GM12892 (cell line): ENCODE results near the gene MRPS6.

Experiments used
- POLR2A ChIP-seq: IDR thresholded peaks from 2 replicates; pipeline ENCODE4 v1.6.1; 2011; ENCODE audit warnings: low read depth, low read length, control low read depth
- POLR2AphosphoS5 ChIP-seq: IDR thresholded peaks from 2 replicates; pipeline ENCODE4 v1.6.1; 2011; ENCODE audit warnings: low read depth, low read length, control low read depth
- TAF1 ChIP-seq: IDR thresholded peaks from 2 replicates; pipeline ENCODE4 v1.6.1; 2011; ENCODE audit warnings: low read depth, mild to moderate bottlenecking, control low read depth, low read length, borderline replicate concordance

- TF ChIP-seq POLR2A (no peak), POLR2AphosphoS5 (no peak), TAF1 (no peak)
Measured at GRCh38 chr21:34177919-34178567, 104.7 kb downstream of the MRPS6 start.
